Heart left ventricle (tissue), 16 donors: ENCODE data around the gene SLC4A4. TPM values are rescaled to one million over a fixed set of nuclear protein-coding genes. Genes with fewer than 3 reads are reported as not detected.

ENCODE experiments used
- ATAC-seq, 4 donors: fragments of 200-7000 bp; cut with Tn5 transposase; one replicate each; pipeline ENCODE4 v1.9.1; 2020 to 2022; ENCODE audit warnings: moderate library complexity in 4 of 4, mild to moderate bottlenecking in 3 of 4, moderate number of reproducible peaks in 1 of 4
- DNase-seq, 5 donors: peaks; one replicate each; pipeline ENCODE4 v3.0.0-alpha.2; 2020
- H3K27ac ChIP-seq, 12 donors: fragments of 200-600 bp; sonication (generic) in 4 of 12; one replicate each; pipeline versions ENCODE4 v1.5.0 to v1.8.0; 2016 to 2022; ENCODE audit warnings: mild to moderate bottlenecking in 2 of 12
- H3K27me3 ChIP-seq, 9 donors: fragments of 200-600 bp; sonication (generic) in 2 of 9; one replicate each; pipeline versions ENCODE4 v1.5.1 to v1.8.0; 2016 to 2022; ENCODE audit warnings: mild to moderate bottlenecking in 3 of 9
- H3K36me3 ChIP-seq, 9 donors: fragments of 200-600 bp; sonication (generic) in 2 of 9; one replicate each; pipeline versions ENCODE4 v1.5.0 to v1.8.0; 2018 to 2022; ENCODE audit warnings: mild to moderate bottlenecking in 2 of 9
- H3K4me1 ChIP-seq, 12 donors: fragments of 200-600 bp; sonication (generic) in 4 of 12; one replicate each; pipeline versions ENCODE4 v1.5.0 to v1.8.0; 2016 to 2022; ENCODE audit warnings: mild to moderate bottlenecking in 3 of 12
- H3K4me3 ChIP-seq, 12 donors: fragments of 200-600 bp; sonication (generic) in 4 of 12; one replicate each; pipeline versions ENCODE4 v1.5.0 to v1.8.0; 2017 to 2022; ENCODE audit warnings: mild to moderate bottlenecking in 9 of 12, moderate library complexity in 4 of 12
- H3K9me3 ChIP-seq, 12 donors: fragments of 200-600 bp; sonication (generic) in 4 of 12; one replicate each; pipeline versions ENCODE4 v1.5.0 to v1.8.0; 2016 to 2022; ENCODE audit warnings: mild to moderate bottlenecking in 1 of 12
- CTCF ChIP-seq, 12 donors: fragments of 200-600 bp; sonication (generic) in 4 of 12; IDR thresholded peaks; one replicate each; pipeline versions ENCODE4 v1.5.0 to v1.8.0; 2018 to 2022; ENCODE audit warnings: antibody characterized with exemption in 12 of 12, mild to moderate bottlenecking in 5 of 12
- POLR2A ChIP-seq, 2 donors: fragments of 450-650 bp; IDR thresholded peaks; one replicate each; pipeline ENCODE4 v1.6.1; 2017; ENCODE audit warnings: antibody characterized with exemption in 2 of 2, mild to moderate bottlenecking in 2 of 2, moderate library complexity in 2 of 2
- WGBS, 4 donors: extraction: QIAGEN DNeasy Blood & Tissue Kit in 2 of 4; methylation state at CpG; one replicate each; pipeline versions ENCODE4 v1.1.5 to v1.1.7; 2013 to 2018; 5-methylcytosine and 5-hydroxymethylcytosine counted together
- intact Hi-C, 10 donors: fragments of 100-400 bp; cut with DNase I; formaldehyde crosslinking; loops; one replicate each; pipeline versions ENCODE4 v1.11.1 to v1.14.2; 2022
- polyA plus RNA-seq, 2 donors: library from polyadenylated mRNA; stranded (reverse); fragments of 200-250 nt; gene quantifications; one replicate each; pipeline ENCODE4 v1.2.3, GENCODE V29; 2013
- total RNA-seq, 9 donors: library from RNA; depleted of rRNA in 2 of 9; stranded (reverse); fragments of >200 nt in 2 of 9; fragmentation: NEBNext Ultra II Directional in 3 of 9; extraction: Animal tissue kit (Norgen Biotek cat#: 25700) in 3 of 9; gene quantifications; one replicate each; pipeline versions ENCODE4 v1.1.0 to v1.2.4, GENCODE V29; 2016 to 2023
- donor health status: ischemic (EF 13 %, LVEDD 7.1; RV severe dilation, severe dysfunction).
- donor health status: healthy with polysubstance abuse.
- donor health status: DM: no; HTN: yes; CAD: no.
- donor health status: DM: no; HTN: no; CAD: no.
- donor health status: ischemic (EF 25% LVEDD 6.9; RV normal size, moderate dysfunction).
- donor health status: ischemic (EF 25% LVEDD 5.7; RV mildly dilated, moderate dysfunction).
- donor health status: healthy.
- donor health status: DM: yes; HTN: yes; CAD: no.
- donor health status: ischemic (EF 35%, LVEDD 5.7; RV mildly dilated, moderate dysfunction).
- donor health status: nonischemic (EF 11% LVEDD 7.7; RV severe dilation, severe dysfunction).
- donor health status: DM: yes; HTN: yes; CAD: no.
- donor health status: PGD.
- donor health status: ischemic (EF 29% LVEDD 5.4; RV normal size, mild dysfunction).
- donor health status: nonischemic (EF 23%, LVEDD 6.1; RV moderate dilation, normal function).

SLC4A4 gene
- total and polyA plus RNA-seq, 11 donors = 3.7 to 48.0 (median 17.9) TPM

DNA sequence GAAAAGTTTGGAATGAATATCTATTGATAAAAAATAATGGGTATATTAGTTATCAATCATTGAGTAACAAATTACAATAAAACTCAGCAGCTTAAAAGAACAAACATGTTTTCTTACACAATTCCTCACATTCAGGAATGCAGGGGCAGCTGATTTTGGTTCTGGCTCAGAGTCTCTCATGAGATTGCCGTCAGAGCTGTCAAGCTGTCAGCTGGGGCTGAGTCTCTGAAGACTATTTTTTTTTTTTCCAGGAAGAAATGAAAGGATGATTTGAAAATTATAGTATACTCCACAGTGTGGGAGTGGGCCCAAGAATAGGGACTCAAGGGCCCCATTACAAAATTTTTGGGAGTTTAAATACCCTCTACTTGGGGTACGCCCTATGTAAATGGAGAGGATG lies 226.0 kb downstream of the SLC4A4 start:
- no peaks in the 10 kb centered on the region for H3K9me3 ChIP-seq
- no peak overlapping the region for H3K27ac ChIP-seq
- TF ChIP-seq POLR2A (IDR thresholded peaks at IDR 0.05) = no peak
- TF ChIP-seq CTCF (IDR thresholded peaks at IDR 0.05) = no peak
- DNase-seq (no peak), ATAC-seq (peak in 1 of 4 donors; percentile 13)
- H3K4me1 ChIP-seq = no peaks in the 10 kb centered on the region
- intact Hi-C loops = no loop called here
- 57 to 74% (median 66%) methylated on average over 2 of the region's 2 CpGs for WGBS, 4 donors
- H3K36me3 ChIP-seq = peaks cover 0 to 16% (median 0%) of the 10 kb centered on the region in 9 donors
- no peak overlapping the region for H3K4me3 ChIP-seq
- no peaks in the 10 kb centered on the region for H3K27me3 ChIP-seq

GRCh38 chr4:71566856-71567255 lies 228.0 kb downstream of the SLC4A4 start:
- H3K9me3 ChIP-seq = no peaks in the 10 kb centered on the region
- intact Hi-C loops = no loop called here
- 57 to 69% (median 62%) methylated on average over 3 of the region's 3 CpGs for WGBS, 4 donors
- DNase-seq (no peak), ATAC-seq (no peak)
- peaks cover 0 to 16% (median 0%) of the 10 kb centered on the region in 9 donors for H3K36me3 ChIP-seq
- H3K27ac ChIP-seq = no peak overlapping the region
- H3K4me3 ChIP-seq = no peak overlapping the region
- H3K27me3 ChIP-seq = no peaks in the 10 kb centered on the region
- no peaks in the 10 kb centered on the region for H3K4me1 ChIP-seq
- TF ChIP-seq CTCF (IDR thresholded peaks at IDR 0.05) (no peak), POLR2A (IDR thresholded peaks at IDR 0.05) (no peak)

DNA sequence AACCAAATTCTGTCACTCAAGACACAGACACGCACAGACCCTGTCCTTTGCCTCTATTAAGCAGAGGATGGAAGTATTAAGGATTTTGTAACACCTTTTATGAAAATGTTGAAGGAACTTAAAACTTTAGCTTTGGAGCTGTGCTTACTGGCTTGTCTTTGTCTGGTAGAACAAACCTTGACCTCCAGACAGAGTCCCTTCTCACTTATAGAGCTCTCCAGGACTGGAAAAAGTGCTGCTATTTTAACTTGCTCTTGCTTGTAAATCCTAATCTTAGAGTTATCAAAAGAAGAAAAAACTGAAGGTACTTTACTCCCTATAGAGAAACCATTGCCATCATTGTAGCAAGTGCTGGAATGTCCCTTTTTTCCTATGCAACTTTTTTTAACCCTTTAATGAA lies 229.3 kb downstream of the SLC4A4 start:
- TF ChIP-seq CTCF (IDR thresholded peaks at IDR 0.05) (no peak), POLR2A (IDR thresholded peaks at IDR 0.05) (no peak)
- no peak for ATAC-seq
- no peak for DNase-seq
- Histone ChIP-seq H3K36me3 (peaks cover 0 to 16% (median 0%) of the 10 kb centered on the region in 9 donors), H3K9me3 (no peaks in the 10 kb centered on the region), H3K27me3 (no peaks in the 10 kb centered on the region), H3K27ac (no peak overlapping the region), H3K4me1 (no peaks in the 10 kb centered on the region), H3K4me3 (no peak overlapping the region)
- 0% methylated on average over 1 of the region's 1 CpG for WGBS, 4 donors
- intact Hi-C loops = no loop called here

GRCh38 chr4:71570492-71570891 lies 231.7 kb downstream of the SLC4A4 start:
- H3K4me1 ChIP-seq = no peaks in the 10 kb centered on the region
- no peak for DNase-seq
- no peak overlapping the region for H3K27ac ChIP-seq
- ATAC-seq = no peak
- WGBS, 4 donors = 31 to 51% (median 41%) methylated on average over 3 of the region's 3 CpGs
- H3K4me3 ChIP-seq = no peak overlapping the region
- no peaks in the 10 kb centered on the region for H3K9me3 ChIP-seq
- intact Hi-C loops = no loop called here
- H3K36me3 ChIP-seq = peaks cover 0 to 9% (median 0%) of the 10 kb centered on the region in 9 donors
- no peaks in the 10 kb centered on the region for H3K27me3 ChIP-seq
- TF ChIP-seq POLR2A (IDR thresholded peaks at IDR 0.05) = no peak
- no peak for TF ChIP-seq CTCF (IDR thresholded peaks at IDR 0.05)
